A549 (cell line): Measurements from ENCODE around the gene PPP2R2C. TPM values are rescaled to one million over a fixed set of nuclear protein-coding genes. Genes with fewer than 3 reads are reported as not detected.

ENCODE experiments used
- ATAC-seq, 2 experiments: fragments of 200-7000 bp in 1 of 2; fragments of >200 bp in 1 of 2; cut with Nextera tagmentation in 1 of 2; cut with Tn5 transposase in 1 of 2; 3 replicates each; pipeline versions ENCODE4 v1.8.0 to v1.9.1; 2018 to 2020; ENCODE audit warnings: mild to moderate bottlenecking in 1 of 2, moderate library complexity in 1 of 2
- CTCF ChIA-PET: fragments of 300-600 bp; sonication (Branson Sonifier 250); formaldehyde crosslinking; extraction: SDS; loops from one replicate; lab custom pipeline; 2021; ENCODE audit warnings: antibody characterized with exemption, inconsistent platforms; lab: Yijun Ruan, JAX
- POLR2A ChIA-PET: fragments of 350-600 bp; formaldehyde crosslinking; extraction: SDS; loops from one replicate; lab custom pipeline; 2021; ENCODE audit warnings: antibody characterized with exemption, inconsistent platforms; lab: Yijun Ruan, JAX
- DNase-seq, 2 experiments: peaks; one replicate each; pipeline versions ENCODE4 v3.0.0 to v3.0.0-alpha.2; 2011 to 2016; ENCODE audit warnings: low read depth in 1 of 2, low spot score in 1 of 2
- FAIRE-seq: peaks from 2 replicates; lab custom pipeline; 2011; peaks lifted over from hg19 to GRCh38; lab: Jason Lieb, UNC
- H3K27ac ChIP-seq, 2 experiments: fragments of >200 bp; sonication (Bioruptor Twin); formaldehyde crosslinking; 3 replicates each; pipeline ENCODE4 v1.5.1; 2016 to 2017
- H3K4me1 ChIP-seq: fragments of >200 bp; sonication (Bioruptor Twin); formaldehyde crosslinking; 3 replicates; pipeline ENCODE4 v1.6.1; 2016
- H3K4me2 ChIP-seq: fragments of >200 bp; sonication (Bioruptor Twin); formaldehyde crosslinking; 3 replicates; pipeline ENCODE4 v1.6.1; 2016
- H3K4me3 ChIP-seq: fragments of >200 bp; sonication (Bioruptor Twin); formaldehyde crosslinking; 3 replicates; pipeline ENCODE4 v1.5.1; 2016
- H3K9me3 ChIP-seq: fragments of >200 bp; sonication (Bioruptor Twin); formaldehyde crosslinking; 3 replicates; pipeline ENCODE4 v1.6.1; 2016
- CBX2 ChIP-seq: fragments of 200-600 bp; sonication (generic); IDR thresholded peaks from 2 replicates; pipeline ENCODE4 v1.6.1; 2016; ENCODE audit warnings: low read depth, mild to moderate bottlenecking, borderline replicate concordance
- CHD2 ChIP-seq: fragments of 150-350 bp; IDR thresholded peaks from 2 replicates; pipeline ENCODE4 v1.6.1; 2014; ENCODE audit warnings: low read length; ENCODE audit not compliant: partially characterized antibody
- CHD4 ChIP-seq: fragments of 200-600 bp; sonication (generic); IDR thresholded peaks from 2 replicates; pipeline ENCODE4 v1.6.1; 2016; ENCODE audit warnings: antibody characterized with exemption, mild to moderate bottlenecking, borderline replicate concordance
- EHMT2 ChIP-seq: fragments of 200-600 bp; sonication (generic); IDR thresholded peaks from 2 replicates; pipeline ENCODE4 v1.6.1; 2016; ENCODE audit warnings: antibody characterized with exemption, low read depth, mild to moderate bottlenecking, moderate library complexity
- EP300 ChIP-seq, 2 experiments: fragments of >200 bp; sonication (Bioruptor Twin); formaldehyde crosslinking; IDR thresholded peaks; 2 replicates in 1 of 2; 3 replicates in 1 of 2; pipeline ENCODE4 v1.6.1; 2016 to 2017
- FOXS1 ChIP-seq: fragments of 250-450 bp; sonication (Bioruptor Pico); IDR thresholded peaks from 2 replicates; pipeline ENCODE4 v1.5.0; 2020; ENCODE audit warnings: mild to moderate bottlenecking, moderate library complexity
- HDAC2 ChIP-seq: fragments of 200-600 bp; sonication (generic); IDR thresholded peaks from 2 replicates; pipeline ENCODE4 v1.6.1; 2016
- HEYL ChIP-seq: fragments of 250-450 bp; sonication (Bioruptor Pico); IDR thresholded peaks from 2 replicates; pipeline ENCODE4 v1.8.0; 2021; ENCODE audit warnings: mild to moderate bottlenecking, moderate library complexity
- JUNB ChIP-seq: fragments of >200 bp; sonication (Bioruptor Twin); formaldehyde crosslinking; IDR thresholded peaks from 2 replicates; pipeline ENCODE4 v1.6.1; 2016
- MYC ChIP-seq: IDR thresholded peaks from 2 replicates; pipeline ENCODE4 v1.6.1; 2012; ENCODE audit warnings: mild to moderate bottlenecking, inconsistent platforms, low read length, improper control_type of control experiment, borderline replicate concordance
- NR3C1 ChIP-seq: fragments of >200 bp; sonication (Bioruptor Twin); formaldehyde crosslinking; IDR thresholded peaks from 3 replicates; pipeline ENCODE4 v1.6.1; 2017
- POLR2A ChIP-seq: IDR thresholded peaks from 2 replicates; pipeline ENCODE4 v1.6.1; 2012; ENCODE audit warnings: mild to moderate bottlenecking, low read length
- POLR2AphosphoS2 ChIP-seq: conservative IDR thresholded peaks from 2 replicates; pipeline ENCODE4 v1.6.1; 2012; ENCODE audit warnings: low read length, improper control_type of control experiment, inconsistent platforms
- RCOR1 ChIP-seq: fragments of 150-350 bp; IDR thresholded peaks from 2 replicates; pipeline ENCODE4 v1.6.1; 2014; ENCODE audit warnings: antibody characterized with exemption, low read length, low read depth
- RFX5 ChIP-seq: fragments of 450-650 bp; IDR thresholded peaks from 2 replicates; pipeline ENCODE4 v1.7.1; 2014; ENCODE audit warnings: antibody characterized with exemption, mild to moderate bottlenecking, moderate library complexity
- ZNF302 ChIP-seq: fragments of 250-450 bp; sonication (Bioruptor Pico); IDR thresholded peaks from 2 replicates; pipeline ENCODE4 v1.9.0; 2021; ENCODE audit warnings: inconsistent platforms, mild to moderate bottlenecking, moderate library complexity
- WGBS: methylation state at CpG from one replicate; pipeline ENCODE4 v1.1.6; 2017; ENCODE audit errors: missing lambda C conversion rate; 5-methylcytosine and 5-hydroxymethylcytosine counted together
- polyA plus RNA-seq, 4 experiments: library from polyadenylated mRNA; depleted of rRNA in 3 of 4; stranded (reverse); fragments of >200 nt; fragmentation: RNase III in 1 of 4; extraction: RNeasy Plus Mini Kit Qiagen cat#74134 plus additional on column Dnase treatment in 1 of 4; gene quantifications; 2 replicates in 3 of 4; 3 replicates in 1 of 4; pipeline ENCODE4 v1.2.3, GENCODE V29; 2011 to 2017
- TF ChIP-seq, protein P1 (sequence below): fragments of >200 bp; sonication (Bioruptor Twin); formaldehyde crosslinking; IDR thresholded peaks from 3 replicates; pipeline ENCODE4 v1.5.1; 2016
- TF ChIP-seq, protein P2 (sequence below): fragments of >200 bp; sonication (Bioruptor Twin); formaldehyde crosslinking; IDR thresholded peaks from 2 replicates; pipeline ENCODE4 v1.6.1; 2016
- TF ChIP-seq, protein P3 (sequence below): fragments of 450-650 bp; IDR thresholded peaks from 2 replicates; pipeline ENCODE4 v1.6.1; 2014; ENCODE audit warnings: antibody characterized with exemption
- TF ChIP-seq, protein P4 (sequence below): fragments of 200-600 bp; sonication (generic); IDR thresholded peaks from 2 replicates; pipeline ENCODE4 v1.6.1; 2016; ENCODE audit warnings: antibody characterized with exemption, mild to moderate bottlenecking, moderate library complexity

Gene PPP2R2C
- polyA plus RNA-seq, 2 of the 4 experiments (the other 2 are of a cell fraction) = 23.9 to 29.4 TPM

DNA sequence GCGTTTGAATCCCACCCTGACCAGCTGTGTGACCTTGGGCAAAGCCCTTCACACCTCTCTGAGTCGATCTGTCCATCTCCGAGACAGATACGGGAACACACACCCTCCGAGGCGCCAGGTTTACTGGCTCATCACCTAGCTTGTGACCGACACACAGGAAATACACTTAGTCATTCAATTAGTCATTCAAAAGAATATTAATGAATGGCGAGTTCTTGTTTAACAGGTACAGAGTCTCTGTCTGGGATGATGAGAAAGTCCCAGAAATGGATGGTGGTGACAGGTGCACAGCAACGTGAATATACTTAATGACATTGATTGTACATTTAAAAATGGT lies 80.6 kb downstream of the PPP2R2C start:
- FAIRE-seq = no peak
- TF ChIP-seq POLR2A = no peak
- Histone ChIP-seq H3K4me1 (peaks cover 9% of the 10 kb centered on the region), H3K27ac (peak overlapping the region in 1 of 2 experiments; percentile 55; a peak in 2 of 6 replicates), H3K4me3 (no peak overlapping the region), H3K9me3 (no peaks in the 10 kb centered on the region), H3K4me2 (0 out of 3 replicates have a peak overlapping the region, but pooled peaks have one; percentile 5)
- WGBS = 19% methylated on average over 9 of the region's 9 CpGs
- CTCF ChIA-PET = no interaction called here
- DNase-seq = peak in 1 of 2 experiments; percentile 13
- ATAC-seq = peak; percentile 22 to 28; a peak in 2 of 6 replicates
- POLR2A ChIA-PET = no interaction called here

DNA sequence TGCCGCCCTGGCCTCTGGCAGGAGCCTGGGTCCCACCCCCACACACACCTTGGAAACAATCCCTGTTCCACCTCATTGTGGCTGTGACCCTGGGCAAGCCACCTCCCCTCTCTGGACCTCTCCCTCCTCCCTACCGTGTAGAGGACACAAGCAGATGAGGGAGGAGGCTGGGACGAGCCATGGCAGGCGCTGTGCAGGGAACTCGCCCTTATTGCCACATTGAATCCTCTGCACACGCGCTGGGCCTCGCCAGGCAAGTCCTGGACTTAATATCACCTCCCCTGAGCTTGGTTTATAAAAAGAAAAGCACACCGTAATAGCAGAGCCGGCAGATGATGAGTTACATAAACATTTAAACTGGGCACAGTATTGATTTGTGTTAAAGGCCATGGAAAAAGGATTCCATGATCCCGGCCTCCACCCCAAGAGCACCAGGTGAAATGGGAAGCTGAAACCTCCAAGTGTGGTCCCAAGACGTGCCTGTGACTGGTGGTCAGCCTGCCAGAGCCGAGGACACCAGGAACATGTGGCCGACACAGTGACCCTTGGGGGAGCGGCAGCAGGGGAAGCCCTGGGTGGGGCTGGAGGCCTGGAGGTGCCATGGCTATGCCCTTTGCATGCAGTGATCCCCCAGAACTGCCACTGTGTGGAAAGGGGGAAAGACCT lies 81.1 kb downstream of the PPP2R2C start:
- no peaks in the 10 kb centered on the region for H3K9me3 ChIP-seq
- ATAC-seq = no peak; a peak in 1 of 6 replicates
- TF ChIP-seq, protein P1, sequence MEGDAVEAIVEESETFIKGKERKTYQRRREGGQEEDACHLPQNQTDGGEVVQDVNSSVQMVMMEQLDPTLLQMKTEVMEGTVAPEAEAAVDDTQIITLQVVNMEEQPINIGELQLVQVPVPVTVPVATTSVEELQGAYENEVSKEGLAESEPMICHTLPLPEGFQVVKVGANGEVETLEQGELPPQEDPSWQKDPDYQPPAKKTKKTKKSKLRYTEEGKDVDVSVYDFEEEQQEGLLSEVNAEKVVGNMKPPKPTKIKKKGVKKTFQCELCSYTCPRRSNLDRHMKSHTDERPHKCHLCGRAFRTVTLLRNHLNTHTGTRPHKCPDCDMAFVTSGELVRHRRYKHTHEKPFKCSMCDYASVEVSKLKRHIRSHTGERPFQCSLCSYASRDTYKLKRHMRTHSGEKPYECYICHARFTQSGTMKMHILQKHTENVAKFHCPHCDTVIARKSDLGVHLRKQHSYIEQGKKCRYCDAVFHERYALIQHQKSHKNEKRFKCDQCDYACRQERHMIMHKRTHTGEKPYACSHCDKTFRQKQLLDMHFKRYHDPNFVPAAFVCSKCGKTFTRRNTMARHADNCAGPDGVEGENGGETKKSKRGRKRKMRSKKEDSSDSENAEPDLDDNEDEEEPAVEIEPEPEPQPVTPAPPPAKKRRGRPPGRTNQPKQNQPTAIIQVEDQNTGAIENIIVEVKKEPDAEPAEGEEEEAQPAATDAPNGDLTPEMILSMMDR = no peak
- no peak for TF ChIP-seq RFX5
- no peak for TF ChIP-seq NR3C1
- TF ChIP-seq CBX2 = no peak
- TF ChIP-seq, protein P2, sequence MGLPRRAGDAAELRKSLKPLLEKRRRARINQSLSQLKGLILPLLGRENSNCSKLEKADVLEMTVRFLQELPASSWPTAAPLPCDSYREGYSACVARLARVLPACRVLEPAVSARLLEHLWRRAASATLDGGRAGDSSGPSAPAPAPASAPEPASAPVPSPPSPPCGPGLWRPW = no peak
- TF ChIP-seq, protein P3, sequence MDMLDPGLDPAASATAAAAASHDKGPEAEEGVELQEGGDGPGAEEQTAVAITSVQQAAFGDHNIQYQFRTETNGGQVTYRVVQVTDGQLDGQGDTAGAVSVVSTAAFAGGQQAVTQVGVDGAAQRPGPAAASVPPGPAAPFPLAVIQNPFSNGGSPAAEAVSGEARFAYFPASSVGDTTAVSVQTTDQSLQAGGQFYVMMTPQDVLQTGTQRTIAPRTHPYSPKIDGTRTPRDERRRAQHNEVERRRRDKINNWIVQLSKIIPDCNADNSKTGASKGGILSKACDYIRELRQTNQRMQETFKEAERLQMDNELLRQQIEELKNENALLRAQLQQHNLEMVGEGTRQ = no peak
- no peak for TF ChIP-seq MYC
- TF ChIP-seq EHMT2 = no peak
- TF ChIP-seq POLR2AphosphoS2 = no peak
- TF ChIP-seq JUNB = no peak
- TF ChIP-seq, protein P4, sequence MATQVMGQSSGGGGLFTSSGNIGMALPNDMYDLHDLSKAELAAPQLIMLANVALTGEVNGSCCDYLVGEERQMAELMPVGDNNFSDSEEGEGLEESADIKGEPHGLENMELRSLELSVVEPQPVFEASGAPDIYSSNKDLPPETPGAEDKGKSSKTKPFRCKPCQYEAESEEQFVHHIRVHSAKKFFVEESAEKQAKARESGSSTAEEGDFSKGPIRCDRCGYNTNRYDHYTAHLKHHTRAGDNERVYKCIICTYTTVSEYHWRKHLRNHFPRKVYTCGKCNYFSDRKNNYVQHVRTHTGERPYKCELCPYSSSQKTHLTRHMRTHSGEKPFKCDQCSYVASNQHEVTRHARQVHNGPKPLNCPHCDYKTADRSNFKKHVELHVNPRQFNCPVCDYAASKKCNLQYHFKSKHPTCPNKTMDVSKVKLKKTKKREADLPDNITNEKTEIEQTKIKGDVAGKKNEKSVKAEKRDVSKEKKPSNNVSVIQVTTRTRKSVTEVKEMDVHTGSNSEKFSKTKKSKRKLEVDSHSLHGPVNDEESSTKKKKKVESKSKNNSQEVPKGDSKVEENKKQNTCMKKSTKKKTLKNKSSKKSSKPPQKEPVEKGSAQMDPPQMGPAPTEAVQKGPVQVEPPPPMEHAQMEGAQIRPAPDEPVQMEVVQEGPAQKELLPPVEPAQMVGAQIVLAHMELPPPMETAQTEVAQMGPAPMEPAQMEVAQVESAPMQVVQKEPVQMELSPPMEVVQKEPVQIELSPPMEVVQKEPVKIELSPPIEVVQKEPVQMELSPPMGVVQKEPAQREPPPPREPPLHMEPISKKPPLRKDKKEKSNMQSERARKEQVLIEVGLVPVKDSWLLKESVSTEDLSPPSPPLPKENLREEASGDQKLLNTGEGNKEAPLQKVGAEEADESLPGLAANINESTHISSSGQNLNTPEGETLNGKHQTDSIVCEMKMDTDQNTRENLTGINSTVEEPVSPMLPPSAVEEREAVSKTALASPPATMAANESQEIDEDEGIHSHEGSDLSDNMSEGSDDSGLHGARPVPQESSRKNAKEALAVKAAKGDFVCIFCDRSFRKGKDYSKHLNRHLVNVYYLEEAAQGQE = no peak
- TF ChIP-seq RCOR1 = no peak
- TF ChIP-seq CHD2 = no peak
- no peak for TF ChIP-seq ZNF302 (CRISPR knock-in tag)
- no peak for TF ChIP-seq POLR2A
- no peak for TF ChIP-seq FOXS1
- no peak for TF ChIP-seq CHD4
- TF ChIP-seq EP300 (IDR thresholded peaks at IDR 0.05) = no peak
- TF ChIP-seq HDAC2 = no peak
- TF ChIP-seq HEYL (CRISPR knock-in tag) = no peak
- DNase-seq = no peak
- ChIA-PET CTCF (interaction anchor here (1.4 kb wide), 1 partner anchor 12 kb away, joined by 3 read pairs; no protein-coding TSS in a partner anchor), POLR2A (no interaction called here)
- no peak overlapping the region for H3K4me3 ChIP-seq
- 77% methylated on average over 14 of the region's 15 CpGs for WGBS
- no peak for FAIRE-seq
- H3K27ac ChIP-seq = peak overlapping the region in 1 of 2 experiments; percentile 55; a peak in 2 of 6 replicates
- 0 out of 3 replicates have a peak overlapping the region, but pooled peaks have one; percentile 5 for H3K4me2 ChIP-seq
- peaks cover 9% of the 10 kb centered on the region for H3K4me1 ChIP-seq
